NB4 (cell line): ENCODE measurements around the gene SPECC1L.
A peak's percentile ranks its signal among the peaks of the same experiment; 100 is the strongest.

Source experiments
- DNase-seq: peaks from one replicate; pipeline ENCODE4 v3.0.0; 2010; ENCODE audit warnings: low read depth
- H3K4me3 ChIP-seq: one replicate; pipeline ENCODE4 v1.5.1; 2011; ENCODE audit warnings: mild to moderate bottlenecking, low read depth, low read length, moderate library complexity
- MYC ChIP-seq: IDR thresholded peaks from 2 replicates; pipeline ENCODE4 v1.6.1; 2011; ENCODE audit warnings: low read depth, low read length
- POLR2A ChIP-seq: IDR thresholded peaks from 2 replicates; pipeline ENCODE4 v1.6.1; 2011; ENCODE audit warnings: mild to moderate bottlenecking; ENCODE audit not compliant: insufficient read length; ENCODE audit errors: extremely low read depth
- TF ChIP-seq, protein P1 (sequence below): IDR thresholded peaks from 2 replicates; pipeline ENCODE4 v1.6.1; 2011; ENCODE audit warnings: low read depth, low read length
- TF ChIP-seq, protein P2 (sequence below): IDR thresholded peaks from one replicate; pipeline ENCODE4 v1.5.1; 2012; ENCODE audit warnings: low read depth, low read length

SPECC1L gene

DNA sequence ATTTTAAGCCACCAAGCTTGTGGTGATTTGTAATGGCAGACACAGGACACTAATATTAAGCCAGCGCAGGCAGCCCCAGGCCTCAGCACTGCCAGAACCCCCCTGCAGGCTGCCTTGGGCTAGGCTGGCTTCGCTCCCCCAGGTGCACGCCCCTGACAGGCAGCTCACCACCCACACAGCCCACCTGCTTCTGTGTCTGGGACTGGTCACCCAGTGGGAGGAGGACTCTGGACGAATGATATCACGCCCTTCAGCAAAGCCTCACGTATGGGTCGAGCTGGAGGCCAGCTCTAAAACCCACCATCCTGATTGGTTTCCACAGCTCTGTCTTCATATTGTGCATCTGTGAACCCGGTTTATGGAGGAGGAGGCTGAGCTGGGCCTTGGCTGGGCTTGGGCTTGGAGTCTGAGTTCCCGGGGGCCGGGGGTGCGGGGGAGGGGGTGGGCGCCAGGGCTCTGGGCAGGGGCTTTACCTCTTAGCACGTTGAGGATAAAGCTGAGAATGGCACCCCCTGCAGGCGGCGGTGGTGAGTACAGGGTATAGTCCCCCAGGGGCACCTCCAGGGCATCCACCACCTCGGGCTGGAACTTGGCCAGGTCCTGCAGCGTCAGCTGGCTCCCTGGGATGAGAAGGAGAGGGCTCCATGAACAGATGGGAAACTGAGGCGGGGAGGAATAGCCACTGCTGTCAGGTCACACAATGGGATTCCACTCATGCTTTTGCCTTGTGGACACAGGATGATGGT, 39.5 kb upstream of the SPECC1L start:
- no peak overlapping the region for H3K4me3 ChIP-seq

DNA sequence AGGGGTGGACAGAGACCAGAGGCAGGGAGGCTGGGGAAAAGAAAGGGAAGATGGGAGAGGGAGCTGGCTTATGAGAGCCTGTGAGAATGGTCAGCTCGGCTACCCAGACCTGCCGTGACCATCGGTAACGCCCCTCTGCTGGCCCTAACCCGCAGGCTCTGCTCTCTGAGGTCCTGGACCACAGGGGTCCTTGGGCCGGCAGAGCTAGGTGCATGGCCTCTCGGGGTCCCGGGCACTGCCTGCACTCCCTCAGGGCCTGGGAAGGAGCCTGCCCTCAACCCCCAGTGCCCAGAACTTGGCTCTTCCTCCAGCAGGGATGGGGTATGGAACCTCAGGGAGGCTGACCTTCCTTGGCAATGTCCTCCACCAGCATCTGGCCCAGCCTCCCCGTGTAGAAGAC, 38.9 kb upstream of the SPECC1L start:
- TF ChIP-seq, protein P1, sequence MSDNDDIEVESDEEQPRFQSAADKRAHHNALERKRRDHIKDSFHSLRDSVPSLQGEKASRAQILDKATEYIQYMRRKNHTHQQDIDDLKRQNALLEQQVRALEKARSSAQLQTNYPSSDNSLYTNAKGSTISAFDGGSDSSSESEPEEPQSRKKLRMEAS, result no peak
- TF ChIP-seq POLR2A, result no peak
- no peak for TF ChIP-seq MYC
- TF ChIP-seq, protein P2, sequence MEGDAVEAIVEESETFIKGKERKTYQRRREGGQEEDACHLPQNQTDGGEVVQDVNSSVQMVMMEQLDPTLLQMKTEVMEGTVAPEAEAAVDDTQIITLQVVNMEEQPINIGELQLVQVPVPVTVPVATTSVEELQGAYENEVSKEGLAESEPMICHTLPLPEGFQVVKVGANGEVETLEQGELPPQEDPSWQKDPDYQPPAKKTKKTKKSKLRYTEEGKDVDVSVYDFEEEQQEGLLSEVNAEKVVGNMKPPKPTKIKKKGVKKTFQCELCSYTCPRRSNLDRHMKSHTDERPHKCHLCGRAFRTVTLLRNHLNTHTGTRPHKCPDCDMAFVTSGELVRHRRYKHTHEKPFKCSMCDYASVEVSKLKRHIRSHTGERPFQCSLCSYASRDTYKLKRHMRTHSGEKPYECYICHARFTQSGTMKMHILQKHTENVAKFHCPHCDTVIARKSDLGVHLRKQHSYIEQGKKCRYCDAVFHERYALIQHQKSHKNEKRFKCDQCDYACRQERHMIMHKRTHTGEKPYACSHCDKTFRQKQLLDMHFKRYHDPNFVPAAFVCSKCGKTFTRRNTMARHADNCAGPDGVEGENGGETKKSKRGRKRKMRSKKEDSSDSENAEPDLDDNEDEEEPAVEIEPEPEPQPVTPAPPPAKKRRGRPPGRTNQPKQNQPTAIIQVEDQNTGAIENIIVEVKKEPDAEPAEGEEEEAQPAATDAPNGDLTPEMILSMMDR, result no peak
- no peak overlapping the region for H3K4me3 ChIP-seq
- no peak for DNase-seq

More for the DNA sequence above, 39.5 kb upstream of the SPECC1L start:
- no peak for TF ChIP-seq POLR2A
- TF ChIP-seq, protein P1, result no peak
- no peak for TF ChIP-seq MYC
- TF ChIP-seq, protein P2, result peak; percentile 25
- peak; percentile 46 for DNase-seq

DNA sequence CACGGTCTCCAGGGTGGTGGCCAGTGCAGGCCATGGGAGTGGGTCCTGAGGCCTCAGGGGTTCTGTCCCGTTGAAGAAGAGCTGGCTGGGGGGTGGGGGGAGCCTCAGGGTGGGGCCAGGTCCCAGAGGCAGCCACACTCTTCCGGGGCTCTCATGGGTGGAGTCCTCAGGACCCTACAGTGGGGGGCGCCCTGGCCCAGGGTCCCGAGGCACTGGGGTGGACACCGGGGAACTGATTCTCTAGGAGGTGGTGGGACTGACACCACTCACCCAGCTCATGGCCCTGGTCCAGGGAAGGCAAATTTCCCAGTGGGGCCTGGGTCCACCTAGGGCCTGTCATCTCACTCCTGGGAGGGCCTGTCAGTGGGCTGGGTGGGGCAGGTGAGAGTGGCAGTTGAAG, 38.5 kb upstream of the SPECC1L start:
- no peak overlapping the region for H3K4me3 ChIP-seq
- DNase-seq, result no peak
- TF ChIP-seq POLR2A (no peak), MYC (no peak)
- TF ChIP-seq, protein P2, result no peak
- TF ChIP-seq, protein P1, result no peak

DNA sequence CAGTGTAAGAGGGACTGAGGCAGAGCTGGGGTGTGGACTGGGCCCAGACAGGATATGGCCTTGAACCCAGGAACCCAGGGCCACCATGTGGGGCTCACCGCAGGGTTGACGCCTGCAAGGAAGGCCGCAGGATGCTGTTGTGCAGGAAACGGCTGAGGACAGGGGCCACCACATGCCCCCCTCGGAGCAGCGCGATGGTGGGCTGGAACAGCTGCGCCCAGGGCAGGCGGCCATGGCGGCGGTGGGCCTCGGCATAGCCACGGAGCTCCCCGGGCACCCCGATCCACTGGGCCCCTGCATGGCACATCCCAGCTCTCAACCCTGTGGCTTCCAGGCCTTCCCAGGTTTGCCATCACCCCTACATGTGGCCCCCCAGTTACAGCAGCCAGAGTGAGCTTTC, 37.9 kb upstream of the SPECC1L start:
- no peak overlapping the region for H3K4me3 ChIP-seq
- no peak for DNase-seq
- TF ChIP-seq, protein P2, result no peak
- TF ChIP-seq, protein P1, result no peak
- TF ChIP-seq MYC, result no peak
- no peak for TF ChIP-seq POLR2A

DNA sequence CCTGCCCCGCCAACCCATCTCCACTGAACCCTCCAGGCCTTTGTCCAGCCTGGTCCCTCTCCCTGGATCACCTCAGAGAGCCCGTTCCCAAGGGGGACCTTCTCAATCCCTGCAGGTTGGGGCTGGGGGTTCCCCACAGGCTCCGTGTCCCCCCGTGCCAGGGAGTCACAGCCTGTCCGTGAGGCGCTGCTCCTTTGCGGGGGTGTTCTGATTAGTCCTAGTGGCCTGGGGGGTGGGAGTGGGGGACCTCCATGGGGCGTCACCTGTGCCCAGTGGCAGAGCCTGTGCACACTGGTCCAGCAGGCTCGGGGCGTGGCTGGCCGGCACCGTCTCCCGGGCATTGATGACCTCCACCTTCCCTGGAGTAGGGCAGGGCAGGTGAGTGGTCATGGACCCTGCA, 37.4 kb upstream of the SPECC1L start:
- TF ChIP-seq POLR2A (no peak), MYC (no peak)
- TF ChIP-seq, protein P1, result no peak
- TF ChIP-seq, protein P2, result no peak

More for the DNA sequence above, 37.4 kb upstream of the SPECC1L start:
- no peak overlapping the region for H3K4me3 ChIP-seq
- DNase-seq, result no peak
